Measurements from ENCODE around the gene ERBB4.

Gene ERBB4

DNA sequence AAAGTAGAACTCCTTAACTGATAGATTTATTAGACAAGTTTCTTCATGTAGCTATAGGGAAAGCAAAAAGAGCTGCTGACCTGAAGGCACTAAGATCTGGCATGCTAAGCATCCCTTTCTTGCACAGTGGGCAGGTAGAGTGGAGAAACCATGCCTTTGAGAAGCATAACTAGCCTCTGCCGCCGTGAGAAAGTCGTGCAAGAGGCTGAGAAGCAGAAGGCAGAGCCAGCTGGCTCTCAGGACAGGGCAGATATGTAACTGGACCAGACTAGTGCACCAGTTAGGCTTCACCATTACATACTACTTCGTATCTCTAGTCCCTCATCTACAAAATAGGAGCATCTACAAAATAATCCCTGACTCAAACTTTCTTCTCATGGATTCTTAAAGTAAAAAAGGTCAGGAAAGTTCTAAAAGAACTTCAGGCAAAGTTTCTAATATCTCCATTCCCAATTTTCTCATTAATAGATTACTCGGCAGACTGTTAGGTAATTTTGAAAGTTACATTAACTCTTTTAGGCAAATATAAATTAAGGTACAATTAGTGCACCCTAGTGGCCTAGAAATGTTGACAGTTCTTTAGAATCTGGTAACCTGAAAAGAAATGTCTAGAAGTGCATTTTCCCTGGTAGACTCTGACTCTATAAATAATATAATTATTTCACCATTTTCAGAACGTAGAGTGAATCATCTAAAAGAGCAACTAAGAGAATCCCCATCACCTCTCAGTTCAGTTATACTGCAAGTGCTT is 10.3 kb downstream of the ERBB4 start:
- H3K4me3 ChIP-seq (ENCODE audit: low read depth, low read length) = no peak overlapping the region
- TF ChIP-seq, protein P1, sequence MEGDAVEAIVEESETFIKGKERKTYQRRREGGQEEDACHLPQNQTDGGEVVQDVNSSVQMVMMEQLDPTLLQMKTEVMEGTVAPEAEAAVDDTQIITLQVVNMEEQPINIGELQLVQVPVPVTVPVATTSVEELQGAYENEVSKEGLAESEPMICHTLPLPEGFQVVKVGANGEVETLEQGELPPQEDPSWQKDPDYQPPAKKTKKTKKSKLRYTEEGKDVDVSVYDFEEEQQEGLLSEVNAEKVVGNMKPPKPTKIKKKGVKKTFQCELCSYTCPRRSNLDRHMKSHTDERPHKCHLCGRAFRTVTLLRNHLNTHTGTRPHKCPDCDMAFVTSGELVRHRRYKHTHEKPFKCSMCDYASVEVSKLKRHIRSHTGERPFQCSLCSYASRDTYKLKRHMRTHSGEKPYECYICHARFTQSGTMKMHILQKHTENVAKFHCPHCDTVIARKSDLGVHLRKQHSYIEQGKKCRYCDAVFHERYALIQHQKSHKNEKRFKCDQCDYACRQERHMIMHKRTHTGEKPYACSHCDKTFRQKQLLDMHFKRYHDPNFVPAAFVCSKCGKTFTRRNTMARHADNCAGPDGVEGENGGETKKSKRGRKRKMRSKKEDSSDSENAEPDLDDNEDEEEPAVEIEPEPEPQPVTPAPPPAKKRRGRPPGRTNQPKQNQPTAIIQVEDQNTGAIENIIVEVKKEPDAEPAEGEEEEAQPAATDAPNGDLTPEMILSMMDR (IDR thresholded peaks at IDR 0.05; ENCODE audit: borderline replicate concordance, insufficient read depth, low read depth, low read length) = no peak

DNA sequence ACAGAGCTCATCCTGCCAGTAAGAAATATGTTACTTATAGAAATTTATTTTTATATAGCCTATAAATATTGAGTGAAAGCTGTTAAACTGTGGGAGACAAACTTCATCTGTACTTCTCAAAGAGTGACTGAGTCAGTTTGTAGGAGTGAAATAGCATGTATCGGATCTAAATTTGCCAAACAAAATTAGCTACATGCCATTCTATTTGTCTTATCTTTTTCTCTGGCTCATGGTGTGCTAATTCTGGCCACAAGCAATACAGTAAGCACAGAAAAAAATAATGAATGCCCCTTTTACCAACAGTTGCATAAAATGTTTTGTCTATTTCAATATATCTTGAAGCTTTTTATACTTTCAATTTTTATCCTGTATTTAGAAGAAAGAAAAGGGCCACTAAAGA is 12.5 kb downstream of the ERBB4 start:
- TF ChIP-seq, protein P1 (IDR thresholded peaks at IDR 0.05; ENCODE audit: borderline replicate concordance, insufficient read depth, low read depth, low read length) = no peak

DNA sequence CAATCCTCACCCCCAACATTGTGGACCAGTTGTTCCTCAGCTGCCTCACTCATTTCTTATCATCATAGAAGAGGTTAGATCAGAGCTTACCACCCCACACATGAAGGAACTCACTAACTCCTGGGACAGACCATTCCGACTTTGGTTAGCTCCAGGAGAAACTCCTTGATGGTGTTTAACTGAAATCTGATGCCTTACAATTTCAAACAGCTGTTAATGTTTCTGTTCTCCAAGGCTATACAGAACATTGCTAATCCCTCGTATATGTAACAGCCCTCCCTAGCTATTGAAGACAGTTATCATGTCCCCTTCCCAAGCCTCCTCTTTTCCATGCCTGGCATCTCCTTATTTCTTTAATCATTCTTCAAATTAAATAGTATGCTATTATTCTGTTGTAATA is 14.8 kb downstream of the ERBB4 start:
- H3K4me3 ChIP-seq (ENCODE audit: low read depth, low read length) = no peak overlapping the region
- TF ChIP-seq, protein P1 (IDR thresholded peaks at IDR 0.05; ENCODE audit: borderline replicate concordance, insufficient read depth, low read depth, low read length) = no peak

More for the DNA sequence above, 12.5 kb downstream of the ERBB4 start:
- no peak overlapping the region for H3K4me3 ChIP-seq (ENCODE audit: low read depth, low read length)

DNA sequence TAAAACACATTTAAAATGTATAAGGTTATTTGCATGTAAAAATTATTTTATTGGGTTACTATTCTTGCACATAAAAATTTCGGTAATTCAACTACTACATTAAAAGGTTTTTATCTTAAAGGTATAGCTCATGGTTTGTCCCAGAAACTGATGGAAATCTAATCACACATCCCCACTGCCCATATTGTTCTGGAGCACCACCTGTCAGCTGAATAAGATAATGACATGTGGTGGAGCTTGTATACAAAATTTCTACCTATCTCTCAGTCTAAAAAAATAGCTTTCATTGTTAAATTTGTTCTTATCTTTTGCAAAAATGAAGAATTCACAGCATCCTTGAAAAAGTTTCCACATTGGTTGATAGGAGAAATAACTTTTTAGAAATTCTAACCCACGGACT is 18.3 kb downstream of the ERBB4 start:
- H3K4me3 ChIP-seq (ENCODE audit: low read depth, low read length) = no peak overlapping the region
- TF ChIP-seq, protein P1 (IDR thresholded peaks at IDR 0.05; ENCODE audit: borderline replicate concordance, insufficient read depth, low read depth, low read length) = no peak

DNA sequence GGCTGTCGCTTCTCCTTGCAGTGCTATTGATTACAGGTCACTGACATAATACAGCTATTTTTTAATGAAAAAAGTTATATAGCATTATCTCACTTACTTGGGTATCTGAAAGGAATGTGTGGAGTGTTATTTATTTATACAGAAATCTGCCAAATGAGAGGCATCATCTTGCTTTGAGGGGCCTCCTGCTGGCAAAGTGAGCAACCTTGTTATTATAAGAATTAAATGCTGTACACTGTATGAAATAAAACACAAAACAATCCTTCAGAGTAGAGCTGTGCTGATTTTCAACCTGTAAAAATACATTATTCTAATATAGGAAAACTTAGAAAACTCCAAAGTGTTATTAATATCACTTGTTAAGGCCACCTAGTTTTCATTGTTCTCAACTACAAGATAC is 20.9 kb downstream of the ERBB4 start:
- TF ChIP-seq, protein P1 (IDR thresholded peaks at IDR 0.05; ENCODE audit: borderline replicate concordance, insufficient read depth, low read depth, low read length) = no peak
- H3K4me3 ChIP-seq (ENCODE audit: low read depth, low read length) = no peak overlapping the region

DNA sequence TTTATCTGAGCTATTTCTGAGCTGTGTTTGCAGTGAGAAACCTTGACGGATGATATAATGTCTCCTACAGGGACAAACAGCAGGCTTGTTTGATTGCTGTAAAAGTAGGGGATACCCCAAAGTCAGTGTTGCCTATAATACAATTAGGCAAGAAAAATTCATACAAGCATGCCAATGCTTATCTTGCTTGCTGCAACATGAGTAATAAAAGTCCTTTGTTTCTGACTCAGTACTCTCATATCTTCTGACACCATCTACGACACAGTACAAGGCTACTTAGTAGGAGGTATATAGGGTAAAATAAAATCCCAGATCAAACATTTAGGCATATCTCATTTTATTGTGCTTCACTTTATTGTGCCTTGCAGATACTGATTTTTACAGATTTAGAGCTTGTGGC is 33.0 kb downstream of the ERBB4 start:
- TF ChIP-seq, protein P1 (IDR thresholded peaks at IDR 0.05; ENCODE audit: borderline replicate concordance, insufficient read depth, low read depth, low read length) = no peak
- no peak overlapping the region for H3K4me3 ChIP-seq (ENCODE audit: low read depth, low read length)

DNA sequence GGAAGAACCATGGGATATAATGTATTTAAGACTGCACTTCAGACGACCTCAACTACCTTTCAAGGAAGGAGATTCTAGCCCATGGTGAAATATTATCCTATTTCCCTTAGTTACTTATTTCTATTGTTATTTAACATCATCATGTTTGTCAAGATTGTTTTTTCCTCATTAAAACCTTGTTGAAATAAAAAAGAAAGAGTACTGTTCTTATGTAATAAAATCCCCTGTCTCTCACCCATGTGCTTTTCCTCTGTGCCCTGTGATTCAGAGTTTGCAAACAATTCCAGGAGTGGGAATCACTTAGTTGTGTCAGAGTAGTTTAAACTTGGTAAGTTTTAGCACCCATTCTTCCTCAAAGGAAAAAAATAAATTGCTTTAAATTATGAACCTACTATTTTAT is 43.6 kb downstream of the ERBB4 start:
- TF ChIP-seq, protein P1 (IDR thresholded peaks at IDR 0.05; ENCODE audit: borderline replicate concordance, insufficient read depth, low read depth, low read length) = no peak
- H3K4me3 ChIP-seq (ENCODE audit: low read depth, low read length) = no peak overlapping the region
